AG09319 (cell line): ENCODE measurements around the gene GNAI2.
"Not testable (repeated sequence)": the region's sequence is repeated elsewhere in the genome, so short reads cannot be mapped to it uniquely, and the experiment has no call there.

Experiments used
- DNase-seq: peaks from one replicate; pipeline ENCODE4 v3.0.0-alpha.2; 2010; ENCODE audit warnings: low read depth; ENCODE audit errors: extremely low read depth
- CTCF ChIP-seq: IDR thresholded peaks from 2 replicates; pipeline ENCODE4 v1.5.1; 2011; ENCODE audit warnings: low read depth, mild to moderate bottlenecking, inconsistent platforms, low read length, moderate library complexity

The GNAI2 gene

GRCh38 chr3:50242851-50243542, 7.0 kb downstream of the GNAI2 start:
- no peak for DNase-seq
- TF ChIP-seq CTCF = no peak

GRCh38 chr3:50243543-50243895, 7.5 kb downstream of the GNAI2 start:
- DNase-seq = no peak
- TF ChIP-seq CTCF = no peak

DNA sequence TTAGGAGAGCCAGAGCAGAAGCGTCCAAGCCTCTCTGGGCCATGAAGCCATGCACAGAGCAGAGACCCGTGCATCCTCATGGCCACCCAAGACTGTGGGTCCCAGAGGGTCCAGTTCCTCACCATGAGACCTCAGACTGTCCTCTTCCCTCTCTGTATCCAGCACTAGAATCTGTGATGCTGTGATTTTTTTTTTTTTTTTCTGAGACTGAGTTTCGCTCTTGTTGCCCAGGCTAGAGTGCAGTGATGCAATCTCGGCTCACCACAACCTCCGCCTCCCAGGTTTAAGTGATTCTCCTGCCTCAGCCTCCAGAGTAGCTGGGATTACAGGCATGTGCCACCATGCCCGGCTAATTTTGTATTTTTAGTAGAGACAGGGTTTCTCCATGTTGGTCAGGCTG, 8.8 kb downstream of the GNAI2 start:
- not testable (repeated sequence) for DNase-seq

DNA sequence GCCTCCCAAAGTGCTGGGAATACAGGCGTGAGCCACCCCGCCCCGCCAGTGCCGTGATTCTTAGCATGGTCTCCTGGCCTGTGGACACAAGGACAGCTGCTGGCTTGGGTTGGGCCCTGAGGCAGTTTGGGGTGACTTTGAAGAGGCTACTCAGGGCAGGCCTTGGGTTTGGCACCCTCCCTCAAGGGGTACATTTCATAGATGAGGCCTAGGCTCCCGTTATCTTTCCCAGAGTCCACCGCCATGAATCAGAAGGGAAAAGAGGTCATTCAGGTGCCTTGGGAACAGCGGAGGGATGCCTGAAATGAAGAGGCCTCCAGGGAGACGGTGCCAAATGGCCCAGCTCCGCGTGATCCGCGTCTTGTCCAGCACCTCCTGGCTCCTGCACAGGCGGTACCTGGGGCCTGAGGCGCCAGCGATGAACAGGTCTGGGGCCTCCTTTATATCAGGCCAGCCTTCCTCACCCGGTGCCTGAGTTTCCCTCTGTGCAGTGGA, 9.3 kb downstream of the GNAI2 start:
- DNase-seq = no peak
- no peak for TF ChIP-seq CTCF

DNA sequence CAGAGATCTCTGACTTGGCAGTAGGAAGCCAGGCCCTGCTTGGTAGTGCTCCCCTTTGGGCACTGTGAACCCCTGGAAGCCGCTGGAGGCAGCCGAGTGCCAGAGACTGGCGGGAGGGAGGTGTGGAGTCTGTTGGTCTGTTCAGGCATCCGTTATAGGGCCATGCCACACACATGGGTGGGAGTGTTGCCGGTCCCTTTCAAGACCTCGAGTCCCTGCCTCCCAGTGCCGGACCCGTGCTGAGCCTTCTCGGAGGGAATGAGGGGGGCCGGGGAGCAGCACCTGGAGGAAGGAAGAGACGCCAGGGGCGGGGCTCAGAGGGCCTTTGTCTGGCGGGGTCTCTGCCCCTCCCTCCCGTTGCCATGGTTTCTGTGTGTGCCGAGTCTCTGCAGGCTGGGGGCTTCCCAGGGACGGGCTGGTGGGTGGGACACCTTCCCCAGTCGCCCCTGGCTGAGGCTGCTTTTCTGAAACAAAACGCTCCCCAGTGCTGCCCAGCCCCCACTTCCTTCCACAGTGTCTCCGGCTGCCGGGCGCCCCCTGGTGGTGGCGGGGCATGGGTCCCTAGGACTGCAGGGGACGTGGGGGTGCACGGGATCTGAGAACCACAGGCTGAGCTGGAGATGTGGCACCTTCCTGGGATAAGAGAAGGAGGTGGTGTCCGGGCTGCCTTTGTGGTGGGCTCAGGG, 10.0 kb downstream of the GNAI2 start:
- DNase-seq = no peak
- peak; percentile 100 for TF ChIP-seq CTCF

DNA sequence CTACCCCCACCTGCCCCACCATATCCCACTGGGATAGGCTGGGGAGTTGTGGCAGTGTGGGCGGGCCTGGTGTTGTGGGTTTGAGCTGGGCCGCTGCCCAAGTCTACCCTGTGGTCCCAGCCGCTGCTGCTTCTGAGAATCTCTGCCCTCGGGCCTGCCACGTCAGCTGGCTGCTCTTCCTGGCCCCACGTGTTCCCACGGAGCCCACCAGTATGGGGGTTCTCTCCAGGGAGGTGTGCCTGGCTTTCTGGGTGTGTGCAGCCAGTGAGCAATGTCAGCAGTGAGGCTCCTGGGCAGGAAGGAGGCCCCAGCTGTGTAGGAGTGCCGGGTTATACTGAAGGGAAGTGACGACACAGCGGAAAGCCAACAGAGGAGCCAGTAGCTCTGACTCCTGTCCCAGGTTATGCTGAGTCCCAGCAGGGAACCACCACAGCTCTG, 10.5 kb downstream of the GNAI2 start:
- no peak for DNase-seq
- TF ChIP-seq CTCF = no peak

DNA sequence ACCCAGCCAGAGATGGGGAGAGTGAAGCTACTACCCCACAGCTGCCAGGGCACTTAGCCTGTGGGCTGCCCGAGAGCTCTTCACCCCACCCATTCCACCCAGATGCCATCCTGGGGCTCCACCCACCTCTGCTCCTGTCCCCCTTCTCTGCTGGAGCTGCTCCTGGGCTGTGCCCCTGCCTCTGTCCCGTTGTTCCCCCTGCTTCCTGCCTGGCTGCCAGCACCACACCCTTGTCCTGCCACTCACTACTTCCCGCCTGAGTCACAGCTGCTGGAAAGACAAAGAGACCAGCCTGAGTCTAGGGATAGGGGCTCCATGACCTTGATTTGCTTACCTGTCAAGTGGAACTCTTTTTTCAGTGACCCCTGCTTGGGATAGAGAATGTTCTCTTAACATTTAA, 12.4 kb downstream of the GNAI2 start:
- no peak for DNase-seq
- TF ChIP-seq CTCF = no peak

DNA sequence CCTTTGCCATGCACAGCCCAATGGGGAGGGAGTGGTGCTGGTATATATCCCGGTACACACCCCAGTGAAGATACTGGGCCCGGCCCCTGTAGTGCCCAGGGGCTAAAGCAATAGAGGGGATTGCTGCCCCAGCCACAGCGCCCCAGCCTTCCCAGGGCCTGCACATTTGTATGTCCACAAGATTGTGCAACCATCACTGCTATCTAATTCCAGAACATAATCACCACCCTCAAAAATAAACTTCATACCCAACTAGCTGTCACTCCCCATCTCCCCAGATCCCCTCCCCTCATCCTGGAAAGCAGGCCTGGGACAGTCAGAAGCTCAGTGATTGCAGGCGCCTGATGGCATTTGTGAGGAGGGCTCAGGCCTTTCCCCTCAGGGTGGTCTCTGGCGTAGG, 13.5 kb downstream of the GNAI2 start:
- DNase-seq = no peak
- no peak for TF ChIP-seq CTCF
